Testis (tissue), 2 donors: Measurements from ENCODE around the gene SNAP47.

Experiments used
- CTCF ChIP-seq, 3 experiments: fragments of 450-650 bp in 2 of 3; fragments of 200-600 bp in 1 of 3; sonication (generic) in 1 of 3; IDR thresholded peaks; one replicate each; pipeline ENCODE4 v1.5.1; 2016 to 2019; ENCODE audit warnings: antibody characterized with exemption in 3 of 3, mild to moderate bottlenecking in 2 of 3, moderate library complexity in 1 of 3
- POLR2A ChIP-seq: fragments of 450-650 bp; IDR thresholded peaks from one replicate; pipeline ENCODE4 v1.6.1; 2017; ENCODE audit warnings: antibody characterized with exemption, mild to moderate bottlenecking, moderate library complexity

- no peak for TF ChIP-seq CTCF (IDR thresholded peaks at IDR 0.05)
- TF ChIP-seq POLR2A = no peak
These were observed 34.1 kb downstream of the SNAP47 start for GRCh38 chr1:227769047-227769935.
